Tibial nerve (tissue), 3 donors: ENCODE results near the gene LSM7.

Experiments
- CTCF ChIP-seq, 5 experiments: fragments of 200-600 bp in 3 of 5; fragments of 450-650 bp in 2 of 5; sonication (generic) in 3 of 5; IDR thresholded peaks; one replicate each; pipeline ENCODE4 v1.5.1; 2016 to 2019; ENCODE audit warnings: antibody characterized with exemption in 5 of 5, mild to moderate bottlenecking in 3 of 5, moderate library complexity in 2 of 5
- POLR2A ChIP-seq, 2 donors: fragments of 450-650 bp; IDR thresholded peaks; one replicate each; pipeline ENCODE4 v1.6.1; 2017; ENCODE audit warnings: antibody characterized with exemption in 2 of 2, mild to moderate bottlenecking in 2 of 2, moderate library complexity in 2 of 2

DNA sequence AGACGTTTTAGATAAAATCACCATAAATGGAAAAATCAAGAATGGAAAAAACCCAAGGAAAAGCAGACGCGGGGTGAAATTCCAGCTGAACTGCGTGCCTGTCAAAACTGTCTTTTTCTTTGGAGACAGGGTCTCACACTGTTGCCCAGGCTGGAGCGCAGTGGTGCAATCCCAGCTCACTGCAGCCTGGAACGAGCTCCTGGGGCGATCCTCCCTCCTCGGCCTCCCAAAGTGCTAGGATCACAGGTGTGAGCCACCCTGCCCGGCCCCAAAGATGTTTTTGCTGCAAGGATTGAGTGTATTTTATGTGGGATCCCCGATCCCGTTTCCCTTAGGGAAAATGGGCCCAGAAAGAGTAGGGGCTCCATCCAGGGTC lies 45.5 kb downstream of the LSM7 start:
- TF ChIP-seq CTCF (IDR thresholded peaks at IDR 0.05) (no peak), POLR2A (IDR thresholded peaks at IDR 0.05) (no peak)
